SJCRH30 (cell line): Measurements from ENCODE around the gene GRK5. TPM values are rescaled to one million over a fixed set of nuclear protein-coding genes. Genes with fewer than 3 reads are reported as not detected.

Source experiments
- DNase-seq, 2 experiments: peaks; one replicate each; pipeline ENCODE4 v3.0.0-alpha.2; 2015 to 2020
- H3K27ac ChIP-seq: fragments of 250-450 bp; sonication (Bioruptor Pico); 2 replicates; pipeline ENCODE4 v1.5.1; 2020; ENCODE audit warnings: mild to moderate bottlenecking, moderate library complexity
- H3K27me3 ChIP-seq: fragments of 250-450 bp; sonication (Bioruptor Pico); 2 replicates; pipeline ENCODE4 v1.5.1; 2020; ENCODE audit warnings: mild to moderate bottlenecking, moderate library complexity
- H3K36me3 ChIP-seq: fragments of 250-450 bp; sonication (Bioruptor Pico); 2 replicates; pipeline ENCODE4 v1.5.1; 2020; ENCODE audit warnings: mild to moderate bottlenecking, moderate library complexity
- H3K4me1 ChIP-seq: fragments of 250-450 bp; sonication (Bioruptor Pico); 2 replicates; pipeline ENCODE4 v1.5.1; 2020; ENCODE audit warnings: mild to moderate bottlenecking, moderate library complexity
- H3K4me3 ChIP-seq: fragments of 250-450 bp; sonication (Bioruptor Pico); 2 replicates; pipeline ENCODE4 v1.5.1; 2020; ENCODE audit warnings: mild to moderate bottlenecking, moderate library complexity
- H3K9me3 ChIP-seq: fragments of 250-450 bp; sonication (Bioruptor Pico); replicated peaks from 2 replicates; pipeline ENCODE4 v1.5.1; 2020; ENCODE audit warnings: mild to moderate bottlenecking, moderate library complexity
- total RNA-seq: library from RNA; depleted of rRNA; stranded (reverse); fragments of >200 nt; shearing (Covaris generic); gene quantifications from 2 replicates; pipeline ENCODE4 v1.2.3, GENCODE V29; 2014

Gene GRK5
- total RNA-seq, 1 experiment from 2014 or later = 4.4 TPM

DNA sequence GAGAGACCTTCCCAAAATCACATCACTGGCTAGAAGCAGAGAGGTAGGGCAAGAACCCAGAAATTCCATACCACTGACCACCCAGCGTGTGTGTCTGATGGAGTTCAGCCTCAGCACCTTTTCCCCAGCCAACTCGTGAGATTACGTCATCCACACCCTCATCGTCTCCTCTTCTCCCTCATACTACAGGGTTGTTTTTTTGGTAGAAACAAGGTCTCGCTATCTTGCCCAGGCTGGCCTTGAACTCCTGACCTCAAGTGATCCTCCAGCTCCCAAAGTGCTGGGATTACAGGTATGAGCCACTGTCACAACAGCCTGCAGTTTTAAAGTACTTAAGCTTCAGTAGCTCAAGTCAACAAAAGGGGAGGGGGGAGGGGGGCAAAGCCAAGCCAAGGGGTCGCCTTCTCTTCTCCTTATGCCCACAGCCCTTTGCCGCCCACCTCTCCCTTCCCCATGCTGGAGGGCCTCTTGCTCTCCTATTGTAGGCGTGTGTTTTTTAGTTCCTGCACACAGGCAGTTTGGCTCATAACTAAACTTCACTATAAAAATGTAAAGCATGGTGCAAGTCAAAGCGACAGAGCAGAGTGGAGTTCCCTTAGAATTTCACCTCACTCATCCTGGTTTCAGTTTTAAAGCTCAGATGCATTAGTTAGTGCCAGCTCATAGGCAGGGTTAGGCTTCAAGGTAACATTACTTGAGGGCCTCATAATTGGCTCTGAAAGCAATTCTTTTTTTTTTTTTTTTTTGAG is 23.5 kb upstream of the GRK5 start:
- no peak overlapping the region for H3K4me3 ChIP-seq
- no peaks in the 10 kb centered on the region for H3K36me3 ChIP-seq
- no peak overlapping the region for H3K27ac ChIP-seq
- no peak for DNase-seq
- peaks cover 5% of the 10 kb centered on the region; the same call in 1 of the 2 replicates for H3K4me1 ChIP-seq
- H3K27me3 ChIP-seq = no peaks in the 10 kb centered on the region
- H3K9me3 ChIP-seq = no peaks in the 10 kb centered on the region

GRCh38 chr10:119189811-119190282 is 17.5 kb upstream of the GRK5 start:
- Histone ChIP-seq H3K36me3 (no peaks in the 10 kb centered on the region), H3K27me3 (no peaks in the 10 kb centered on the region), H3K27ac (peak overlapping the region; percentile 17; the same call in 1 of the 2 replicates), H3K4me1 (peaks cover 14% of the 10 kb centered on the region), H3K4me3 (no peak overlapping the region), H3K9me3 (no peaks in the 10 kb centered on the region)
- DNase-seq = peak; percentile 59 to 77

GRCh38 chr10:119190353-119190752 is 17.0 kb upstream of the GRK5 start:
- H3K4me3 ChIP-seq = no peak overlapping the region
- no peaks in the 10 kb centered on the region for H3K36me3 ChIP-seq
- no peaks in the 10 kb centered on the region for H3K27me3 ChIP-seq
- H3K27ac ChIP-seq = peak overlapping the region; percentile 17; the same call in 1 of the 2 replicates
- no peaks in the 10 kb centered on the region for H3K9me3 ChIP-seq
- DNase-seq = peak; percentile 35 to 50
- peaks cover 14% of the 10 kb centered on the region for H3K4me1 ChIP-seq

DNA sequence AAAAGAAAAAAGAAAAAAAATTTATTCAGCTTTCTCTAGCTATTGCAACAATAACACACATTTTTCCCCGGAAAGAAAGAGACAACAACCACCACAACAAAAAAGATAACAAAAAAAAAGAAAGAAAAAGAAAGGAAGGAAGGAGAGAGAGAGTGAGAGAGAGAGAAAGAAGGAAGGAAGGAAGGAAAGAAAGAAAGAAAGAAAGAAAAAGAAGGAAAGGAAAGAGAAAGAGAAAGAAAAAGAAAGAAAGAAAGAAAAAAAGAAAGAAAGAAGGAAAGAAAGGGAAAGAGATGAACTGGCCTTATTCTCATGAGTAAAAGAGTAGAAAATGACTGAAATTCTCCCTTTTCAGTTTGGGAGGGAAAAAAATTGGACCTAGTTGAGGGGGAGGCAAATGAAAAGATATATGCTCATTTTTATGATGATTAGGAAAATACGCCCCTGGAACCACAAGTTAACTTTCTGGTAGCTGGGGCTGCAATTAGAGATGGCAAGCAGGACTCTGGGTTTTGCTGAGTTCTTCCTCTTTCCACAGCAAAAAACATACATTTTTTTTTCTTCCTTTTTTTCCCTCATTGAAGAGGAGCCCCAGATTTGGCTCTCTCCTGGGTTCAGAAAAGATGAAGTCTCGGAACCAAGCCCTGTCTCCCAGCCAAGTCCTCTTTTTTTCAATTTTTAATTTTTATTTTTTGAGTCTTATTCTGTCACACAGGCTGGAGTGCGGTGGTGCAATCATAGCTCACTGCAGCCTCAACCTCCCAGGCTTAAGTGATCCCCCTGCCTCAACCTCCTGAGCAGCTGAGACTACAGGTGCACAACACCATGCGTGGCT is 16.2 kb upstream of the GRK5 start:
- no peaks in the 10 kb centered on the region for H3K36me3 ChIP-seq
- no peaks in the 10 kb centered on the region for H3K9me3 ChIP-seq
- no peak overlapping the region for H3K4me3 ChIP-seq
- DNase-seq = no peak
- no peaks in the 10 kb centered on the region for H3K27me3 ChIP-seq
- H3K4me1 ChIP-seq = peaks cover 14% of the 10 kb centered on the region
- no peak overlapping the region for H3K27ac ChIP-seq

- H3K9me3 ChIP-seq = no peaks in the 10 kb centered on the region
- H3K4me3 ChIP-seq = no peak overlapping the region
- no peak overlapping the region for H3K27ac ChIP-seq
- DNase-seq = no peak
- H3K27me3 ChIP-seq = no peaks in the 10 kb centered on the region
- H3K4me1 ChIP-seq = peaks cover 14% of the 10 kb centered on the region
- no peaks in the 10 kb centered on the region for H3K36me3 ChIP-seq
Observed at GRCh38 chr10:119191881-119192280, 15.5 kb upstream of the GRK5 start.

GRCh38 chr10:119197921-119198320 is 9.4 kb upstream of the GRK5 start:
- DNase-seq = no peak
- H3K9me3 ChIP-seq = no peaks in the 10 kb centered on the region
- no peaks in the 10 kb centered on the region for H3K36me3 ChIP-seq
- no peak overlapping the region for H3K4me3 ChIP-seq
- no peak overlapping the region for H3K27ac ChIP-seq
- peaks cover 5% of the 10 kb centered on the region for H3K4me1 ChIP-seq
- peaks cover 4% of the 10 kb centered on the region; the same call in 1 of the 2 replicates for H3K27me3 ChIP-seq

DNA sequence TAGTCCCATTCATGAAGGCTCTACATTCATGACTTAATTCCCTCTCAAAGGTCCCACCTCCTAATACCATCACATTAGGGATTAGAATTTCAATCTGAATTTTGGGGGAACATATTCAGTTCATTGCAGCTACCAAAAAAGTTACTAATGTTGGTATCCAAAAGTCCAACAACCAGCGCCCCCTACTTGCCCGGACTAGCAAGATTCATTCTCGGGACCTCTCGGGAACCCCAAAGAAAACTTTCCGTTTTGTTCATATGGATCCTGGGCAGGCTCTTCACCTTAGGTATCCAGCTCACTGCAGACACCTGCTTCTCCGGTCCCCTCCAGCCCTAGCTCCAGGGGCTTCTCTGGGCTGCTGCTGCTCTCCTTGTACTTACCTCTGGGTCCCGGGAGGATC is 8.9 kb upstream of the GRK5 start:
- peak in 1 of 2 experiments; percentile 41 for DNase-seq
- Histone ChIP-seq H3K9me3 (no peaks in the 10 kb centered on the region), H3K4me3 (no peak overlapping the region), H3K36me3 (no peaks in the 10 kb centered on the region), H3K27me3 (peaks cover 4% of the 10 kb centered on the region; the same call in 1 of the 2 replicates), H3K27ac (no peak overlapping the region), H3K4me1 (peaks cover 10% of the 10 kb centered on the region)

GRCh38 chr10:119199231-119199992 is 8.0 kb upstream of the GRK5 start:
- Histone ChIP-seq H3K9me3 (no peaks in the 10 kb centered on the region), H3K27ac (no peak overlapping the region), H3K27me3 (peaks cover 4% of the 10 kb centered on the region; the same call in 1 of the 2 replicates), H3K4me3 (no peak overlapping the region), H3K36me3 (no peaks in the 10 kb centered on the region), H3K4me1 (peaks cover 14% of the 10 kb centered on the region)
- peak; percentile 76 to 84 for DNase-seq

- Histone ChIP-seq H3K4me1 (peaks cover 14% of the 10 kb centered on the region), H3K36me3 (no peaks in the 10 kb centered on the region), H3K9me3 (no peaks in the 10 kb centered on the region), H3K4me3 (no peak overlapping the region), H3K27ac (no peak overlapping the region), H3K27me3 (peaks cover 4% of the 10 kb centered on the region; the same call in 1 of the 2 replicates)
- DNase-seq = no peak
Observed at GRCh38 chr10:119201233-119201632, 6.1 kb upstream of the GRK5 start.

DNA sequence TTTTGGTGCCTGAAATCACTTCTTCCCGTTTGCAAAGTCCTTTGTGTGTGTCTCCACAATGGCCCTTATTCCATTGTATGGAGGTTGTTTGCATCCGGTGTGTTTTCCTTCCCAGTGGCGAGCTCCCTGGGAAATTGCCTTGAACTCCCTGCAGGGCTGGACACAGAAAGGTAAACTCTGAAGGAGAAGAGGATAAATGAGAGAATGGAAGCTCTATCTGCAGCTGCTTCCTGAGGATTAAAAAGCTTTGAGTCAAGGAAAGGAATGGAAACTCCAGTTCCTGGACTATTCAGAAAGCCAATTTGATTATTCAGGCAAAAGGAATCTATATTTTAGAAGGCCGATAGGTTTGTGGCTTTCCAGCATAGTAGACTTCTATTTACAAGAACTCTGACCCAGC is 4.4 kb upstream of the GRK5 start:
- DNase-seq = peak; percentile 30 to 72
- H3K27ac ChIP-seq = 0 out of 2 replicates have a peak overlapping the region, but pooled peaks have one; percentile 13

GRCh38 chr10:119205894-119206602 is 1.3 kb upstream of the GRK5 start:
- no peaks in the 10 kb centered on the region for H3K36me3 ChIP-seq
- H3K4me1 ChIP-seq = peaks cover 17% of the 10 kb centered on the region
- peak overlapping the region; percentile 66 for H3K27ac ChIP-seq
- H3K27me3 ChIP-seq = no peaks in the 10 kb centered on the region
- H3K9me3 ChIP-seq = no peaks in the 10 kb centered on the region
- peak overlapping the region; percentile 78 for H3K4me3 ChIP-seq
- peak; percentile 78 to 85 for DNase-seq

More for the DNA sequence above, 4.4 kb upstream of the GRK5 start:
- Histone ChIP-seq H3K9me3 (no peaks in the 10 kb centered on the region), H3K36me3 (no peaks in the 10 kb centered on the region), H3K27me3 (peaks cover 4% of the 10 kb centered on the region; the same call in 1 of the 2 replicates), H3K4me1 (peaks cover 14% of the 10 kb centered on the region), H3K4me3 (no peak overlapping the region)

DNA sequence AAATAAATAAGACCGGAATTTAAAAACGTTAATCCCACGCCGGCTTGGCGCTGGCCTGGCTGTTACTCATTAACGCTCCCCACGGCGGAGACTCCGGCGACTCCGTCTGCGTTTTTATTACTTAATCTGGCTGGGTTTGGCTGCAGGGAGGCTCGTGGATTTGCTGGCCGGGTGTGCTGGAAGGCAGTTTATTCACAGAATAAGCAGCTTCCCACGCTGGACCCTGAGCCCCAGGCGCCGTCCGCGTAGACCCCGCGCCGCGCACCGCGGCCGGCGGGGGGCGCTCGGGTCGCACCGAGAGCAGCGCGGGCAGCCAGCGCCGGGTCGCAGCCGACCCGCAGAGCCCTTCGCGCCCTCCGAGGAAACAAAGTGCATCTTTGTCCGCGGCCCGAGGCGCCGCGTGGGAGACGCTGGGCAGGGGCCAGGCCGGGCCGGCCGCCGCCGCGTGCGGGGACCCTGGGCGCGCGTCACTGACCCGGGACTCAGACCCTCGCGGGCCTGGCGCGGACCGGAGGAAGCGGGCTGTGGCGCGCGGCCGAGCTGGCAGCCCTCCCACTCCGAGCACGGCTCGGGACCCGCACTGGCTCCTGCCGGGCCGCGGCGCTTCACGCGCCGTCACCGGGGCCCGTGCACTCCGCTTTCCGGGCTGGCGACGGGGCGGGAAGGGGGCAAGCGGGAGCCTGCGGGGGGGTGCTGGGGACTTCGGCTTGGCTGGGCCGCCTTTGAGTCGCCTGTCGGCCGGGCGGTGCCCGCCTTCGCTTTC is 587 bp upstream of the GRK5 start:
- Histone ChIP-seq H3K9me3 (no peaks in the 10 kb centered on the region), H3K27me3 (no peaks in the 10 kb centered on the region), H3K27ac (peak overlapping the region; percentile 81), H3K4me1 (peaks cover 17% of the 10 kb centered on the region), H3K36me3 (no peaks in the 10 kb centered on the region), H3K4me3 (peak overlapping the region; percentile 78)
- DNase-seq = peak; percentile 77 to 86
